ENCODE data around the gene PC. TPM values are rescaled to one million over a fixed set of nuclear protein-coding genes. Genes with fewer than 3 reads are reported as not detected.
A peak's percentile ranks its signal among the peaks of the same experiment; 100 is the strongest.

The PC gene
- polyA plus RNA-seq, 3 donors from 2014 or later, result 3.7 to 4.2 TPM; not detected in 1

DNA sequence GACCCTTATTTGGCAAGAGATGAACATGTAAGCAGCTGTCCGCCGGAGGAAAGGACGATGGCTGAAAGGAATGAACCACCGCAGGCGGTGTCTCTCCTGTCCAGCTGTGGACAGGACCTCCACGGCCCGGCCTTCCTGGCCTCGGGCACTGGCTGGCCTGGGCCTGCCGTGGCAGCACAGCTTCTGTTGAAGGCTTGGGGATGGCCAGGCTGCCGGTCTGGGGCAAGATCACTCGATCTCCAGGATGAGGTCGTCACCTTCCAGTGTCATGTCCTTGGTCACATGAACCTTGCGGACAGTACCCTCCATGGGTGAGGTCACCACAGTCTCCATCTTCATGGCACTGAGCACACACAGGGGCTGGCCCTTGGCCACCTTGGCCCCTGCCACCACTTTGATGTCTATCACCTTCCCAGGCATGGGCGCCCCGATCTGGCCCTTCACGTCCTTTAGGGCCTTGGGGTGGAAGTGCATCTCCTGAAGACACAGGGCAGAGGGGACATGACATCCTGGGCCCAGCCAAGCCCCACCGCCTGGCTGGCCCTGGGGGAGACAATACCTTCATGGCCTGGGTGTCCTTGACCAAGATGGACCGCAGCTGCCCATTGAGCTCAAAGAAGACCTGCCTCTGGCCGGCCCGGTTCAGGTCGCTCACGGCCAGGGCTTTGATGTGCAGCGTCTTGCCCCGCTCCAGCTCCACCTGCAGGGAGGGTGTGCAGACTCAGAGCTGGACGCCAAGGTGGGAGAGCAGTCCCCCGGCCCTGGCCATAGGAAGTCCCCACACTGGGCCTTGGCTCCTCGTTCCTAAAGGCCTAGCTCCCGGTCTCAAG is 109.3 kb downstream of the PC start:
- no peak overlapping the region for H3K4me3 Mint-ChIP-seq

DNA sequence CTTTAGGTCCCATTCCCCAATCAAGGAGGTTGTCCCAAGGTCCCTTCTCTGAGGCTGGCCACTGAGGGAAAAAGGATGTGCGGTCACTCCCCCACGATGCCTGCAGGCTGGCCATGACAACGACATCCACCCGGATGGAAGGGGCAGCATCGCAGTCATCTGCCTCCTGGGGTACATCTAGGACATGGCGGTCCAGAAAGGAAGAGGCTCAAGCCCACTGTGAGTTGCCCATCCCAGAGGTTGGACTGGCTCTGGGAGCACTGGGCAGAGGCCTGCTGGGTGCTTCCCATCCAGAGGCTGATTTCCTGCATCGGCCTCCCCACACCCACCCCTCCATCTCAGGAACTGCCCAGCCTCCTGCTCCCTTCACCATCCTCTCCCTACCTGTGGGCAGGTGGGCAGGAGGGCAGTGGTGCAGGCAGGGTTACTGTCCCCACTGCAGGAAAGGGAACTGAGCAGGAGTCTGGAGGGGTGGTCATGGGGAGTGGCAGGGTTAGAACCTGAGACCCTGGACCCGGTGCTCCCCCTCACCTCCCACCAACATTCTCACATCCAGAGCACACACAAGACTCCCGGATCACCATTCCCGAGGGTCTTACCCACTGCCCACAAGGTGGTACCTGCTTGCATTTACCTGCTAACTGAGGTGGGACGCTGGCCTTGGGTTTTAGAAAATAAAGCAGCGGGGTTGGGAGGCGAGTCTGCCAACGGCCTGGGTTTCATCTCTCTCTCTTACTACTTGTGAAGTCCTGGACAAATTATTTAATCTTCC is 110.5 kb downstream of the PC start:
- Mint-ChIP-seq H3K4me1 (peaks cover 16 to 17% of the 10 kb centered on the region in 2 donors), H3K27me3 (ENCODE audit: low read depth in 3 of 3) (peaks cover 3 to 13% (median 9%) of the 10 kb centered on the region in 3 donors), H3K4me3 (no peak overlapping the region), H3K27ac (no peak overlapping the region), H3K36me3 (no peaks in the 10 kb centered on the region), H3K9me3 (no peaks in the 10 kb centered on the region)
- no peak for DNase-seq

More for the DNA sequence above, 109.3 kb downstream of the PC start:
- peaks cover 13 to 15% of the 10 kb centered on the region in 2 donors for H3K4me1 Mint-ChIP-seq
- H3K27ac Mint-ChIP-seq, result no peak overlapping the region
- H3K36me3 Mint-ChIP-seq, result no peaks in the 10 kb centered on the region
- no peaks in the 10 kb centered on the region for H3K9me3 Mint-ChIP-seq
- peaks cover 3 to 5% (median 4%) of the 10 kb centered on the region in 3 donors for H3K27me3 Mint-ChIP-seq (ENCODE audit: low read depth in 3 of 3)
- no peak for DNase-seq

DNA sequence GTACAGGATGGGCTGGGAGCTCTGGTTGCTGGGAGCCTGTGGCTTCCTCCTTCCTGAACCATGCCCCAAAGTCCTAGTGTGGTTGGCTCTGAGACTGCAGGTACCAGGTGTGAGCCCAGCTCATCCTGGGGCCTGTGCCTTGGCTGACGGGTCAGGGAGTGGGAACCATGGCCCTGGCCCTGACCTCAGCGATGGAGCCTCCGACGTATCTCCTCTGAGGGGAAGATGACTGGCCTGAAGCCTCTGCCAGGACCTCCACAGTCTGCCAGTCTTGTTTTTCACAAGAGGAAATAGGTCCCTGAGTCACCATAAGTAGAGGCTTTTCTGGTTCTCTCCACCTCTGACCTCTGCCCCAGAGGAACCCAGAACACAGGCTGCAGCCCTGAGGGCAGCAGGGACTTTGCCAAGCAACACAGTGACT is 111.5 kb downstream of the PC start:
- H3K9me3 Mint-ChIP-seq, result no peaks in the 10 kb centered on the region
- no peak for DNase-seq
- H3K36me3 Mint-ChIP-seq, result no peaks in the 10 kb centered on the region
- H3K27ac Mint-ChIP-seq, result peak overlapping the region in 1 of 6 donors; percentile 34
- H3K27me3 Mint-ChIP-seq (ENCODE audit: low read depth in 3 of 3), result peaks cover 0 to 16% (median 9%) of the 10 kb centered on the region in 3 donors
- H3K4me1 Mint-ChIP-seq, result peaks cover 25 to 27% of the 10 kb centered on the region in 2 donors
- no peak overlapping the region for H3K4me3 Mint-ChIP-seq

DNA sequence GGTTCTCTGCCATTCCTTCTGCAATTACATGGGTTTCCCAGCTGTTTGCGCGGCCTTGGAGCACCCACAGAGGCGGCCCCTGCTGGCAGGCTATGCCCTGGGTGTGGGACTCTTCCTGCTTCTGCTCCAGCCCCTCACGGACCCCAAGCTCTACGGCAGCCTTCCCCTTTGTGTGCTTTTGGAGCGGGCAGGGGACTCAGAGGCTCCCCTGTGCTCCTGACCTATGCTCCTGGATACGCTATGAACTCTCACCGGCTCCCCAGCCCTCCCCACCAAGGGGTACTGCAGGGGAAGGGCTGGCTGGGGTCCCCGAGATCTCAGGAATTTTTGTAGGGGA is 112.3 kb downstream of the PC start:
- Mint-ChIP-seq H3K27ac (peak overlapping the region in 1 of 6 donors; percentile 7), H3K4me1 (peaks cover 32 to 35% of the 10 kb centered on the region in 2 donors), H3K36me3 (no peaks in the 10 kb centered on the region), H3K9me3 (no peaks in the 10 kb centered on the region), H3K27me3 (ENCODE audit: low read depth in 3 of 3) (peaks cover 0 to 13% (median 9%) of the 10 kb centered on the region in 3 donors), H3K4me3 (no peak overlapping the region)
- DNase-seq, result no peak

DNA sequence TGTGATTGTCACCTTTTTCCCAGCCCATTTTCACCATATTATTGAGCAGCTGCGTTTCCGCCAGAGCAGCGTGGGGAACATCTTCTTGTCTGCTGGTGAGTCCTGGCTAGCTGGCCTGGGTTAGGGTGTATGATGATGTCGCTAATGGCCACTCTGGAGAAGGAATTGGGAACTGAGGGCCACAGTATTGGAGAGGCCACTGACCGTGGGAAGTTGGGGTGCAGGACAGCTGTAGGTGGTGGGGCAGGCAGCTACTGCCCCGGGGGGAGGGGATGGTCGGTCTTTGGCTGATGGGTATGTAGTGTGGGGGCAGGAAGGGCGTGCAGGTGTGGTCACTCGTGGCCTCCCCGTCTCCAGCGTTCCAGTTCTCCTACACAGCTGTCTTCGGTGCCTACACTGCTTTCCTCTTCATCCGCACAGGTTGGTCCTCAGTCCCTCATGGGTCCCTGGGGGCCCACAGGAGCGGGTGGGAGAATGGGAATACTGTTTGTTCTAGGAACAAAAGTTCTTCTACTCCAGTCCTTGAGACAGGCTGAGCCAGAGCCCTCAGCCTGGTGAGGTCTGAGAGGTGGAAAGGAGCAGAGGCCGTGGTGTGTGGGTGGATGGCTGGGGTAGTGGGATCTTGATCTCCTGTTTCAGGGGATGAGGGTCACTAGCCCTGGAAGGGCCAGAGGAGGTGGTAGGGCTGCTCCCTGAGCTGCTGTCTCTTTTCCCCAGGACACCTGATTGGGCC is 112.9 kb downstream of the PC start:
- H3K4me3 Mint-ChIP-seq, result peak overlapping the region; percentile 10 to 94 (median 42)
- H3K27ac Mint-ChIP-seq, result peak overlapping the region in 4 of 6 donors; percentile 45 to 69 (median 62)
- peaks cover 2 to 14% (median 7%) of the 10 kb centered on the region in 3 donors for H3K27me3 Mint-ChIP-seq (ENCODE audit: low read depth in 3 of 3)
- no peaks in the 10 kb centered on the region for H3K9me3 Mint-ChIP-seq
- peaks cover 37 to 40% of the 10 kb centered on the region in 2 donors for H3K4me1 Mint-ChIP-seq
- no peaks in the 10 kb centered on the region for H3K36me3 Mint-ChIP-seq
- no peak for DNase-seq

DNA sequence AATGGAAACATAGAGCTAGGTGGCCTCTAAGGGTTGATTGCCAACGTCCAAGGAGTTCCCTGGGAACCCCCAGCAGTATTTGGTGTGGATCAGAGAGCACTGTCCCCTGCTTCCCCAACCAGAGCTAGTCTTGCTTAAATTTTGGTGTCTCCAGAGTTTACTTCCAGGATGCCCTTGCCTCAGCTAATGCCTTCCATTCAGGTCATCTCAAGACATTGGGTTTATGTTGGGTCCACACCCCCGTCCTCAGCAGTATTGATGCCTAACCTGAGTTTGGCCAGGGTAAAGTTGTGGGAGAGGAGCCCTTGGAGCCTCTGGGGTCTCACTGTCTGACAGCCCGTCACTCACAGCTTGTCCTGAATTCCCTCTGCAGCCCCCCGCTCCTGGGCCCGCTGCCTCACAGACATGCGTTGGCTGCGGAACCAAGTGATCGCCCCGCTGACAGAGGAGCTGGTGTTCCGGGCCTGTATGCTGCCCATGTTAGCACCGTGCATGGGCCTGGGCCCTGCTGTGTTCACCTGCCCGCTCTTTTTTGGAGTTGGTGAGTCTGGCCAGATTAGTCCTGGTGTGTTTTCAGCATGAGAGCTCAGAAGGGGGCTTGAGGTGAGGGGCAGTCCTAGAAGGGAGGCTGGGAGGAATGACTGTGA is 113.6 kb downstream of the PC start:
- Mint-ChIP-seq H3K9me3 (no peaks in the 10 kb centered on the region), H3K27me3 (ENCODE audit: low read depth in 3 of 3) (peaks cover 2 to 15% (median 7%) of the 10 kb centered on the region in 3 donors), H3K4me3 (peak overlapping the region; percentile 82 to 95 (median 91)), H3K36me3 (no peaks in the 10 kb centered on the region), H3K4me1 (peaks cover 41 to 47% of the 10 kb centered on the region in 2 donors), H3K27ac (peak overlapping the region; percentile 56 to 96 (median 94))
- no peak for DNase-seq

DNA sequence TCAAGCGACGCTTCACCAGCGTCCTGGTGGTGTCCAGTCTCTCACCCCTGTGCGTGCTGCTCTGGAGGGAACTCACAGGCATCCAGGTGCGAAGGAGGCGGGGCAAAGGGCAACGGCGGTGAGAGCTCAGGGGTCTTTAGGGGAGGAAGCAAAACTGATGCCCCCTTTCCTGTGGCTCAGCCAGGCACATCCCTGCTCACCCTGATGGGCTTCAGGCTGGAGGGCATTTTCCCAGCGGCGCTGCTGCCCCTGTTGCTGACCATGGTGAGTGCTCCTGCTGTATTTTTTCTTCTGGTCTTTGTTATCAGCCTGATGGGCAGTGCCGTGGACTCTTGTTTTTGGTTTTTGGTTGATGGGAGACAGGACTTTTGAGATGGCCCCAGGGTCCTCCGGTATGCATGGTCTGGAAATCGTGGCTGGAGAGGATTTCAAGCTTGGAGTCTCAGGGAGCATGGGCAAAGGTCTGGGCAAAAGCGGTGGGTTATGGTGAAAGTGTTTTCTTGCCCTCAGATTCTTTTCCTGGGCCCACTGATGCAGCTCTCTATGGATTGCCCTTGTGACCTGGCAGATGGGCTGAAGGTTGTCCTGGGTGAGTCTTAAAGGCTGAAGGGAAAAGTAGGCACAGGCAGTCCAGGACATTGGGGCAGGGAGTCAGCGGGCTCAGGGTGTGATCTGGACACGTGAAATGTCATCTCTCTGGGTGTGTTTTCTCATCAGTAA is 114.2 kb downstream of the PC start:
- Mint-ChIP-seq H3K27ac (peak overlapping the region; percentile 87 to 96 (median 94)), H3K36me3 (no peaks in the 10 kb centered on the region), H3K27me3 (ENCODE audit: low read depth in 3 of 3) (peaks cover 2 to 15% (median 7%) of the 10 kb centered on the region in 3 donors), H3K4me3 (peak overlapping the region; percentile 82 to 95 (median 91)), H3K9me3 (no peaks in the 10 kb centered on the region), H3K4me1 (peaks cover 47 to 54% of the 10 kb centered on the region in 2 donors)
- DNase-seq, result no peak

DNA sequence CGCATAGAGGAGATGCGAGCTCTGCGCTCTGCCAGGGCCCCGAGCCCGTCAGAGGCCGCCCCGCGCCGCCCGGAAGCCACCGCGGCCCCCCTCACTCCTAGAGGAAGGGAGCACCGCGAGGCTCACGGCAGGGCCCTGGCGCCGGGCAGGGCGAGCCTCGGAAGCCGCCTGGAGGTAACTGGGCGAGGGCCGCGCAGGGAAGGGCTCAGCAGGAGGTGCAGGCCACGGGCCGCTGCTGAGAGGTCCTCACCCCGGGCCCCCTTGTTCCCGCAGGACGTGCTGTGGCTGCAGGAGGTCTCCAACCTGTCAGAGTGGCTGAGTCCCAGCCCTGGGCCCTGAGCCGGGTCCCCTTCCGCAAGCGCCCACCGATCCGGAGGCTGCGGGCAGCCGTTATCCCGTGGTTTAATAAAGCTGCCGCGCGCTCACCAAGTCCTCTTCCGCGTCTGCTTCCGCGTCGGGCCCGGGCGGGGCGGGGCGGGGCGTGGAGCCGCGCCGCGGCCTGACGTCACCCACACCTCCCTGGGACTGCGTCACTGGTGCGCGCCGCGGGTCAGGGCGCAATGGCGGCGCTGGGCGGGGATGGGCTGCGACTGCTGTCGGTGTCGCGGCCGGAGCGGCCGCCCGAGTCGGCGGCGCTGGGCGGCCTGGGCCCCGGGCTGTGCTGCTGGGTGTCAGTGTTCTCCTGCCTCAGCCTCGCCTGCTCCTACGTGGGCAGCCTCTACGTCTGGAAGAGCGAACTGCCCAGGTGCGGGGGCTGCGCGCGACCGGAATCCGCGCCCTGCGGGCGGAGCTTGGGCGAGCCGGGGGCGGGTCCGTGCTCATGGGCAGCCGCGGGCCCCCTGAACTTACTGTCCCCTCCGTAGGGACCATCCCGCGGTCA is 115.0 kb downstream of the PC start, which contains the start of gene RCE1:
Gene RCE1 (plus strand): TSS at position 546 of the 880 bp plus-strand sequence. CDS start 15 bp downstream, at position 561.
- Mint-ChIP-seq H3K27me3 (ENCODE audit: low read depth in 3 of 3) (peaks cover 2 to 15% (median 7%) of the 10 kb centered on the region in 3 donors), H3K4me3 (peak within 1 kb of the TSS; percentile 91 to 98 (median 95)), H3K27ac (peak within 1 kb of the TSS; percentile 95 to 99 (median 96)), H3K4me1 (peaks cover 50 to 56% of the 10 kb centered on the region in 2 donors), H3K9me3 (no peaks in the 10 kb centered on the region), H3K36me3 (no peaks in the 10 kb centered on the region)
- DNase-seq, result peak; percentile 88 to 91 (median 91)

DNA sequence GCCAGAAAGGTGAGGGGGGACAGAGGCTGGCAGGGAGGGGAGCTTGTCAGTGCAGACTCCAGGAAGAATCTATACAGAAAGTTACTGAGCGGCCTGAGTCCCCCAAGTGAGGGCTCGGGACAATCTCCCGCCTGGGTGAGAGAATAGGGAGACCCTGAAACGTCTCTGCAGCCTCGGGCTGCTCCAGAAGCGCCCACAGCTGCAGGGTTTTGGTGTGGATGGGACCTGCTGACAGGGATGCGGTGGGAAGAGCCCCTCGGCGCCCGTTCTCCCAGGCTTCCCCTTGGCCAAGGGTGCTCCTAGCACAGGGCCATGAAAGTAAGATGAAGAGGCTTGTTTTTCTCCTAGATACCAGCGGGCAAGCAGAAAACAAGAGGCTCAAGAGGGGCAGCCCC is 115.7 kb downstream of the PC start:
- Mint-ChIP-seq H3K9me3 (no peaks in the 10 kb centered on the region), H3K36me3 (no peaks in the 10 kb centered on the region), H3K4me3 (peak overlapping the region; percentile 91 to 98 (median 94)), H3K4me1 (peaks cover 53 to 61% of the 10 kb centered on the region in 2 donors), H3K27ac (peak overlapping the region; percentile 95 to 99 (median 96)), H3K27me3 (ENCODE audit: low read depth in 3 of 3) (peaks cover 2 to 15% (median 7%) of the 10 kb centered on the region in 3 donors)
- DNase-seq, result no peak

DNA sequence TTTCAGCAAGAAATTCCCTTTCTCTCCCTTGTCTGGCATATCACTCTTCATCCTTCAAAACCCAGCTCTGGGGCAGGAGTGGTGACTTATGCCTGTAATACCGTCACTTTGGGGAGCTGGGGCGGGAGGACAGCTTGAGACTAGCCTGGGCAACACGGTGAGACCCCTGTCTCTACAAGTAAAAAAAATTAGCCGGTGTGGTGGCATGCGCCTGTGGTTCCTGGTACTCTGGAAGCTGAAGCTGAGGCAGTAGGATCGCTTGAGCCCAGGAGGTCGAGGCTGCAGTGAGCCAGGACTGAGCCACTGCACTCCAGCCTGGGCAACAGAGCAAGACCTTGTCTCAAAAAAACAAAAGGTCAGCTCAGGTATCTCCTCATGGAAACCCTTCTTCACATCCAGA is 116.3 kb downstream of the PC start:
- Mint-ChIP-seq H3K9me3 (no peaks in the 10 kb centered on the region), H3K36me3 (no peaks in the 10 kb centered on the region), H3K4me3 (peak overlapping the region; percentile 91 to 98 (median 94)), H3K27me3 (ENCODE audit: low read depth in 3 of 3) (peaks cover 2 to 15% (median 7%) of the 10 kb centered on the region in 3 donors), H3K4me1 (peaks cover 53 to 61% of the 10 kb centered on the region in 2 donors), H3K27ac (peak overlapping the region; percentile 95 to 99 (median 96))
- no peak for DNase-seq

DNA sequence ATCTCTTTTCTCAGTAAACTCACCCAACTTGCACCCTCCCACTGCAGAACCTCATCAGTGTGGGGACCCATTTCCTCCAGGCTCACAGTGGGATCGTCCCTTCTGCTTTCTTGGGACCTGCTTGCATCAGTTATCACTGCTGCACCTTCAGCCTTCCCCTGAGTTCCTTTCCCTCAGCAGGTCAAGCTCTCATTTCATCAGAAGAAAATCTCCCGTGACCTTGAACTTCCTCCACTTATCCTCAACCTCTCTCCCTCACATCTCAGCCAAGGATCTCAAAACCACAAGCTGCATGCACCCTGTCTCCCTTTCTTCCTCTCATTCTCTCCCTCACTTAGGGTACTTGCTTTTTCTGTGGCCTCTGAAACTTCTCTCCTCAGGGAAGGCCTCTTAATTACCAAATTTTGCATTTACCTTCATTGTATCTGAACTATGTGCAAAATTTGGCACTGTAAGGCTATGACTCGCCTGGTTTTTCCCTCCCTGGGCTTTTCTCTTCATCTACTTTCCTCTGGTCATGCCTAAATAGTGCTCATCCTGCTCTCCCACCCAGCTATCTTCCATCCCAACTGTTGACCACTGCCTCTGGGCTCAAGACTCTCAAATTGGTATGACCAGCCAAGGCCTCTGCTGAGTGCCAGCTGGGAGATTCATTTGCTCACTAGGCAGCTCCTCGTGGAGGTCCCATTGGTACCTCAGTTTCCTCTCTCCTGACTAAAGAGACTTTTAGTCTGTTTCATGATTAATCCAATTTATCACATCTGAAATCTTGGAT is 117.7 kb downstream of the PC start:
- Mint-ChIP-seq H3K36me3 (no peaks in the 10 kb centered on the region), H3K9me3 (no peaks in the 10 kb centered on the region), H3K27me3 (ENCODE audit: low read depth in 3 of 3) (peaks cover 2 to 15% (median 7%) of the 10 kb centered on the region in 3 donors), H3K4me1 (peaks cover 53 to 61% of the 10 kb centered on the region in 2 donors), H3K27ac (peak overlapping the region; percentile 4 to 63 (median 44)), H3K4me3 (peak overlapping the region in 4 of 5 donors; percentile 5 to 48 (median 26))
- no peak for DNase-seq

All from immature natural killer cell (primary cell).